Pons (tissue), 1 donor: ENCODE results near the gene PIP4K2A.
A peak's percentile ranks its signal among the peaks of the same experiment; 100 is the strongest.
"Not testable (repeated sequence)": the region's sequence is repeated elsewhere in the genome, so short reads cannot be mapped to it uniquely, and the experiment has no call there.

ENCODE experiments used
- DNase-seq: peaks from one replicate; pipeline ENCODE4 v3.0.0-alpha.2; 2016; ENCODE audit warnings: low spot score

Gene PIP4K2A

DNA sequence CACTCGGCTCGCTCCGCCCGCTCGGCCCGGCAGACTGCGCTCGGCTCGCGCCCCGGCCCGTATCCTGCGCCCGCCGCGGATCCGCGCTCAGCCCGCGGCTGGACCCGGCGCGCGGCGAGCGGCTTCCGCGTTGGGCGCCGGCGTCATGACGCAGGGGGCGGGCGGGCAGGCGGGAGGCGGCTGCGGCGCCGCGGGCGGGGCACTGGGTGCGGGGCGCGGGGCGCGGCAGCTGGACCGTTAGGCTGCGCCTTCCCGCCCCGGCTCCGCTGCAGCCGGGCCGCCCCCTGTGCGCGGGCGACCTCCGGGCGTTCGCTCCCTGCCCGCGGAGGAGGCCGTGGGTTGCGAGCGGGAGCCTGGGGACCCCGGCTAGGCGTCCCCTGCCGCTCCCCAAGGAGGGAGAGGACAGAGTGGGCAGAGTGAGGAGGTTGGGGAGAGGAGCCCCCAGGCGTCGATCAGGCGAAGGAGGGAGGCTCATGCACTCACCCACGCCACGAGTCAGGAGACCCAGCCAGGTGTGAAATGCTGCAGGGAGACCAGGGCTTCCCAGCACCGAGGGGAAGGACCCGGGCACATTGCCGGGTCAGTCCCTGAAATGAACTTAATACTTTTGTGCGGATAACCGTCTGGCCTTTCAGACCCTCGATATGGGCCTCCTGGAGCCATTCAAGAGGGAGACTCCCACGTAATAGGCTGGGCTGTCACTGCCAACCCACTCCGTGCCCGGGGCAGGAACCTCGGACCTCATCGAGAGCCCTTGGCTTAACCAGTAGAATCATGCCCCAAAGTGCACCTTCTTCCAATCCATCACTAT lies at the start of gene PIP4K2A:
Gene PIP4K2A (minus strand): TSS at position 100 of the 811 bp plus-strand sequence. CDS start 252 bp downstream, outside the sequence.
- DNase-seq: peak; percentile 63

DNA sequence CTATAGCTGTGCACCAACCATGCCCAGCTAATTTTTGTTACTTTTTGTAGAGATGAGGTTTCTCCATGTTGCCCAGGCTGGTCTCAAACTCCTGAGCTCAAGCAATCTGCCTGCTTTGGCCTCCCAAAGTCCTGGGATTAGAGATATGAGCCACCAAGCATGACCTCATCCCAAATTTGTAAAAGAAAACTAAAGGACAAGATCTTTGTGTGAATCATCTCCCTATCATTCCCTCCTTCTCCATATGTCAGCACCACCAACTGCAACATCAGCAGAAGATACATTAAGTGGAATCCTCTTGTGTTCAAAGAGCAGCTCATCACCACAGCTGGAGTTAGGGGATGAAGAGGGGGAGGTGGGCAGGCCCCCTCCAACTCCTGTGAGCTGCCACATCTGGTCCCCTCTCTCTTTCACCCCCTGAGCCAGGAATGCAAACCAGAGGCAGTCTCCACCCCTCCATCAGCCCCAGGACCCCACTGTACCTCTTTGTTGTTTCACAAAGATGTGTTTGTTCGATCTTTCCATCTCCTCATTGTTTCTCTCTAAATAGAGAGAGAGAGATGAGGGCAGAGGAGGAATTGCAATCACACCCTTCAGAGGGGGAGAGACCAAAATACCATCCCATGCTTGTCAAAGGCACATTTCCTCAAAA lies 47.3 kb upstream of the PIP4K2A start:
- peak; percentile 97 for DNase-seq

DNA sequence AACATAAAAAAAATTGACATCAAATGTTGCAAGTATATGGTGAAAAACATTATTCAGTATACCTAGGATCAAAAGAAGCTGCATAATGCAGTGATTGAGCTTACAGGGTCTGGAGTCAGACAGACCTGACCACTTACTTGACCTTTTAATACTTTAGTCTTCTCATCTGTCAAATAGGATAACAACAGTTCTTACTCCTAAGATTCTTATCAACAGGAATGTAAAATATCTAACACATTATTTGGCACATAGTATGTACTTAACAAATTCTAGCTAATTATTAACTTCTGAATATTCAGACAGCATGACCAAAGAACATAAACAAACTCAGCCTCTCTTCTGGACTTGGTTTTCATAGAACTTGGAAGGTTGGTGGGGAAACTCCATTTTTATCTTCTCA lies 45.6 kb upstream of the PIP4K2A start:
- no peak for DNase-seq

DNA sequence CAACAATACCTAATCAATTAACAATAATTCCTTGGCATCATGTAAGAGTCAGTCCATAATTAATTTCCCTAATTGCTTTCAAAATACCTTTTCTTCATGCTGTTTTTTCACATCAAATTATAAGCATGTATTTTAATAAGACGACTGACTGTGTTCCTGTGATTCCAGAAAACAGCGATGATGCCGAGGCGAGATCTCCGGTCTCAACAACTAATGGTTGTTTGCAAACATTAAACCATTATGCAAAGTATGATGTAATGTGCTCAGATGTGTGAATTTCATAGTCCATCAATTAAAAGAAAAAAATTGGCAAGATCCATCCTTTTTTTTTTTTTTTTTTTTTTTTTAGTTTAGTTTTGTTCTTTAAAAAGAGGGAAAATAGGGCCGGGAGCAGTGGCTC lies 44.5 kb upstream of the PIP4K2A start:
- no peak for DNase-seq

DNA sequence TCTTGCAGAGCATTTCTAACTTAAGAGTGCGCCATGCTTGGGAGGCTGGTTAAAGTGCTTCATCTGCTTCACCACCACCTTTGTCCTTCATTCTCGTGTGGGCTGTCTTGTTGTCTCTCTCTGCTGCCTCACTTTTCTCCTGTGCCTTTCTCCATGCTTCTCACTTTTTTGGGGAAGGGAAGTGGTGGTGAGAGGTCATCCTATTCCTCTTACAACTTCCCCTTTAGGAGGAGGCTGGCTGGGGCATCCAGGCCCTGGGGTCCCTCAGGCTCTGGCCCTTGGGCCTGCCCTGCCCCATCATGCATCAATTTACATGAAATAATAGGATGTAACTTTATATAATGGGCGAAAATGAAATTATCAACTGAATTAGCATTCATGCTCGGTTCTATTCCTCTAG lies 39.9 kb upstream of the PIP4K2A start:
- no peak for DNase-seq

DNA sequence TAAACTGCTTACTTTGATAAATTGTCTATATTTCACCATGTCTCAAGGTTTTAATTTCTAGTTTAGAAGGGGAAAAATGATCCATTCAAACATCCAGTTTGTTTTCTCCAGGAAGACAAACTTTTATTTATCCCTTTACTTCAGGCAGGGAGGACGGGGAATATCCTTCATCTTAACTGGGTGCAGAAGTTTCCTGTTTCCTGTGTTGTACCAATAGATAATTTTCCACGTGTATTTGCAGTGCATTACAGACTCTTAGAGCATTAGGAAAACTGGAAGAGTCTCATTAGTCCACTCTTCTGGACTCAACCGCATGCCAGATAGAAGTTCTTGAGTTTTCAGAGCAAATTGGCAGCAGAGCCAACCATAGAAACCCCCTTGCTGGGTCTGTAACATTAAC lies 39.4 kb upstream of the PIP4K2A start:
- no peak for DNase-seq

DNA sequence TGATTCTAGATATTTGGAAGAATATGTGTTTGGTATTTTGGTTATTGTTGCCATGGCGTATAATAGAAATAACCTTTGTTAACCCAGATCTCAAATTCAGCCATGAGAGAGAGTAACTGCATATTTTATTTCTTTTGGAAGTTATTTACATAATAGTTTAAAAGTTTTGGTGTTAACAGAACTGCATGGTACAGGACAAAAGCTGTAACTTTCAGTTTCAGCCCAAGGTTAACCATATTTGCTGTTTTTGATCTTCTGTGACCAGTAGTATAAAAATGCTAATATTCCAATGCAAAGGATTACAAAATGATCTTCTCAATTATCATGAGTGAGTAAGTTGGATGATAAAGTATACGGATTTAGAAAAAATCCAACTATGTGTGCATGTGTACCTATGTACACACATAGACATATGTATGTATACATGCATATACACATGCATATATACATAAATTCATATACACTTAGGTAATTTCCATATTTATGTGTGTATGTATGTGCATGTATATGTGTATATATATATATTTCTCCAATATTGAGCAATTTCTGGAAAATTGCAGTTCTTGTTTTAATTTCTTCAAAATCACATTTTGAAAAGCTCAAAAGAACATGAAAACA lies 38.0 kb upstream of the PIP4K2A start:
- DNase-seq: no peak

DNA sequence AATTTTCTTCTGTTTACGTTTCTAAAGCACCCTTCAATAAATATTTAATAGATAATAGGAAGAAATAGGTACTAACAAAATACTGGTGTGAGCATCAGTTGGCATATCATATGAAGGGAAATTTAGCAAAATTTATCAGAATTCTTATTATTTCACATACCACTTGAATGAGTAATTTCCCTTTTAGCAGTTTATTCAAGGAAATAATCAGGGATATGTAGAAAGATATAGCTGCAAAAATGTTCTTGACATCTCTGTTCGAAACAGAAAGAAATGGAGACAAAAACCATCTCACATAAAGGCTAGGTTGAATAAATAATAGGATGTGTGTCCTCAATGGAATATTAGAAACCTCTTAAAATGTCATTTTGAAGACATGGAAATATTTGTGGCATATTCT lies 35.8 kb upstream of the PIP4K2A start:
- DNase-seq: no peak

DNA sequence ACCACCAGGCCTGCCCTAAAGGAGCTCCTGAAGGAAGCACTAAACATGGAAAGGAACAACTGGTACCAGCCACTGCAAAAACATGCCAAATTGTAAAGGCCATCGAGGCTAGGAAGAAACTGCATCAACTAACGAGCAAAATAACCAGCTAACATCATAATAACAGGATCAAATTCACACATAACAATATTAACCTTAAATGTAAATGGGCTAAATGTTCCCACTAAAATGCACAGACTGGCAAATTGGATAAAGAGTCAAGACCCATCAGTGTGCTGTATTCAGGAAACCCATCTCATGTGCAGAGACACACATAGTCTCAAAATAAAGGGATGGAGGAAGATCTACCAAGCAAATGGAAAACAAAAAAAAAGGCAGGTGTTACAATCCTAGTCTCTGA lies 30.5 kb upstream of the PIP4K2A start:
- DNase-seq: not testable (repeated sequence)

DNA sequence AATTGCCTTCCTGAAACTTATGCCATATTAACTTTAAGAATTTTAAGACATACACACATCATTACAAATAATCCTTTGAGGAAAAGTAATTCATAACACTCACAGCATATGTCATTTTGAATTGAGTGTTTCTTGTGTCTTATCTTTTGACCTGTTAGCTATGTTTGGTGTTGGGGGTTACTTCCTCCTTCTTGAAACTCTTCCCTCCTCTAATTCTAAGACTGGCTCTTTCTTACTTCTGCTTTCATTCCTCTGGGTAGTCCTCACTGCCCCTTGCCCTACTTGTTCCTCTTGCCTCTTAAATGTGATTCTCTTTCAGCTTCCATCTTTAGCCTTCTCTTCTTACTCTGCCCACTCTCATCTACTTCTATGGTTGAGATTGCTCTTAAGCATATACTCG lies 28.3 kb upstream of the PIP4K2A start:
- DNase-seq: peak; percentile 75

DNA sequence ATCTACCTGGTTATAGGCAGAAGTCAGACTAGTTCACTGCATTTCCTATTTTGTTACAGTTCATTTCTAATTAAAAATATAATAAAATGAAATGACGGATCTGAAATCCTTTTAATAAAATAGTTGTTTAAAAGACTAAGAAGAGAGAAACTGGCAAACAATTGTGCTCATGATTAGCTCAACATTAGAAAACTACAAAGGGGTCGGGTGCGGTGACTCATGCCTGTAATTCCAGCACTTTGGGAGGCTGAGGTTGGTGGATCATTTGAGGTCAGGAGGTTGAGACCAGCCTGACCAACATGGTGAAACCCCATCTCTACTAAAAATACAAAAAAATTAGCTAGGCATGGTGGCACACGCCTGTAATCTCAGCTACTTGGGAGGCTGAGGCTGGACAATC lies 27.3 kb upstream of the PIP4K2A start:
- DNase-seq: not testable (repeated sequence)

DNA sequence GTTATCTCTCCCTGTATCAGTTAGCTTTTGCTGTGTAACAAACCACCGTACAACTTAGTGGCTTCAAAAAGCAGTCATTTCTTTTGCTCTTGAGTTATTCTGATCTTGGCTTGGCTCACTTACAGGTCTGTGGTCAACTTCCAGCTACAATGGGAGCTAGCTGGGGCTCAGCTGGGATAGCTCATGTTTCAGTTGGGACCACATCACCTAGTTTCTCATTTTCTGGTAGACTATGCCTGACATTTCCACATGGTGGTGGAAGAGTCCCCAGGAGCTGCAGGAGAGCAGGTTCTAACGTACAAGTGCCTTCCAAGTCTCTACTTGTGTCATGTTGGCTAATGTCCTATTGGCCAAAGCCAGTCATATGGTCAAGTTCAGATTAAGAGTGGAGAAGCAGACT lies 25.8 kb upstream of the PIP4K2A start:
- DNase-seq: no peak

DNA sequence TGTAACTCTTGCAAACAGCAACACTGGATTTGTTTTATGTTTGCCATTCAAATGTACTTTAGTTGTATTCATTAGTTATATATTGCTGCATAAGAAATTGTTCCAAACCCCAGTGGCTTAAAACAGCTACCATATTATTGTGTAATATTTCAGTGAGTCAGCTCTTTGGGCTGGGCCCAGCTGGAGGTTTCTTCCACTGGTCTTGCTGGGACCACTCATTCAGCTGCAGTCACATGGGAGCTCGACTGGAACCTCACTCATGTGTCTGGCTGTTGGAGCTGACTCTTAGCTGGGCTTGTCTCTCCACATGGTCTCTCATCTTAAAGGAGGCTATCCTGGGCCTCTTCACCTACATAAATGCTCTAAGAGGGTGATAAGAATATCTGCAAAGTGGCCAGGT lies 23.2 kb upstream of the PIP4K2A start:
- DNase-seq: no peak

DNA sequence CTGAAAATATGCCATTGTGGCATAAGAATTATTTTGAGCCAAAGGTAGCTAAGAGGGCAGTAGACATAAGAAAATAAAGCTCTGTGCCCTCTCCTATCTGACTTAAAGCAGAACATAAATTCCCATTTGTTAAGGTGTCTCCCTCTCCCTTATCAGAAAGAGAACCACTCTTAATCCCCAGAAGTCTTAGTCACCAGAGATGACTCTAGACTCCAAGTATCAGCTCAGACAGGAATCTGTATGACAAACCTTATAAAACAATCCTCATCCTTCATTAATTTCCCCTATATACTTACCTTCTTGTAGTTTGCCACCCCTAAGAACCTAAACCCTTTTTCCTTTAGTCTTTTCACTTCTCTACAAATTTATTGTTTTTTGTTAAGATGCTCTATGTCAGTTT lies 21.8 kb upstream of the PIP4K2A start:
- no peak for DNase-seq

DNA sequence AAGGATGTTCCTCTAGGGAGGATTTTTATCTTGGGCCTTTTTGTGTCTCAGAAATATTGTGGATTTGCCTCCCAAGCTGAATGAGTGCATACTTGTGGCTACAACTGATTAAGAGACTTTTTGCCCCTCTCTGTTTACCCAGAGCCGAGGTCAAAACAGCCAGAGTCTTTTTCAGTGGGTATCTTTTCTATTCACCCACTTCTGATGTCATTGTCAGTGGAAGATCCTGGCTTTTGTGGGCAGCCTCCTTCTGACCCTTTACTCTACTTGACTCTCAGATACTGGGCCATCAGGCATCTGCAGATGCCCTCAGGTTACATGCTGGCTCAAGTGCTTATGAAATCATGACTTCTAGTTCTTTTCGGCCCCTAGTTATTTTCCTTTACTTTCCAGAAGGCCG lies 19.6 kb upstream of the PIP4K2A start:
- DNase-seq: no peak

DNA sequence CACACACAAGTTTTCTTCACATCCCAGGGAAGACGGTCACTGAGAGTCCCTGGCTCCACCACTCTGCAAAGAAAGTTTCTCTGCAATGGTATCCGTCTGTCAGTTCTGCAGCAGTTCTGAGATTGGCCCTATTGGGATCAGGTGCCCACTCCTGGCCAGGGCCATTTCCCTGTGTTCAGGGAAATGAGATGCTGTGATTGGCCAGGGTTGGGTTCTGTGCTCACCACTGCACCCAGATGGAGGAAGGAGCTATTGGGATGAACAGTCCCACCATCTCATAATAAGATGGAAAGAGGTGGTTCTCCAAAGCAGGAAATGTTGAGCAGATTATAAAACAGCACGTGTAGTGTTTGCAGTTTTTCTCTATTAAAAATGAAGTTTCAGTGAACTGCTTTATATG lies 13.3 kb upstream of the PIP4K2A start:
- no peak for DNase-seq

DNA sequence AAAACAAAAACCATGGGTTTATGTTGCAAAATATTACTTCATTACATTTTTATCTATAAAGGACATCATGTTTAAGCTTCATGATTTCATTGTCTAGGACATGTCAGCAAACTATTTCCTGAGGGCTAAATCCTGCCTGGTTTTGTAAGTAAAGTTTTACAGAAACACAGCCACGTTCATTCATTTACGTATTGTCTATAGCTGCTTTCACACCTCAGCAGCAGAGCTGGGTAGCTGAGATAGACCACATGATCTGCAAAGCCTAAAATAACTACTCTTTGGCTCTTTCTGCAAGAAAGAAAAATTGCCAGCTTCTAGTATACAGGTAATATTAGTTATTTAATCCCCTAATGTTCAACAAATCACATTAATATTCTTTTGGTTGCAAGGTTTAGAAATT lies 12.7 kb upstream of the PIP4K2A start:
- DNase-seq: no peak

DNA sequence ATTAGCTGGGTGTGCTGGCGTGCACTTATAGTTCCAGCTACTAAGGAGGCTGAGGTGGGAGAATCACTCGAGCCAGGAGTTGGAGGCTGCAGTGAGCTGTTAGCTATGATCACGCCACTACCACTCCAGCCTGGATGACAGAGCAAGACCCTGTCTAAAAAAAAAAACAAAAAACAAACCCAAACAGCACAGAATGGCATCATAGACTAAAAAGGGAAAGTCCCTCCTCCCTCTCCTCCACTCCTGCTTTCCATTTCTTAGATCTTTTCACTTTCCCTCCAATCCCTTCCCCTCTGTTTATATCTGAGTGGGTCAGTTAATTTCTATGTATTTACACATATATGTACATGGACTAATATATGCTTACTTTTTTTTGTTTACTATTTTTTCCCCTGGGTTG lies 10.4 kb upstream of the PIP4K2A start:
- no peak for DNase-seq

DNA sequence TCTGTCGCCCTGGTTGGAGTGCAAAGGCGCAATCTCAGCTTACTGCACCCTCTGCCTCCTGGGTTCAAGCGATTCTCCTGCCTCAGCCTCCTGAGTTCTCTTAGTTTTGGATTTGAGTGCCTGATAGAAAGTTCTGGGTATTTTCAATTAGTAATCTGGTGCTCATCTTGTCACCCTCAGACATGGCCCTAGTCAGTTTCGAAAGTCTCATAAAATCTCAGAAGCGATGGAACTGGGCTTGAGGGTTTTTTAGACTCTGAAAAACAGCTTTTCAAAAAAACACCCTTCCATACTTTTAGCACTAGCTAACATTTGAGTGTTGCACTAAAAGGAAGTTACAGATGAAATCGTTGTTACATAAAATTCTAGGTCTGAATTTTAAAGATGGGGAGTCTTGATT lies 9.4 kb upstream of the PIP4K2A start:
- DNase-seq: no peak

DNA sequence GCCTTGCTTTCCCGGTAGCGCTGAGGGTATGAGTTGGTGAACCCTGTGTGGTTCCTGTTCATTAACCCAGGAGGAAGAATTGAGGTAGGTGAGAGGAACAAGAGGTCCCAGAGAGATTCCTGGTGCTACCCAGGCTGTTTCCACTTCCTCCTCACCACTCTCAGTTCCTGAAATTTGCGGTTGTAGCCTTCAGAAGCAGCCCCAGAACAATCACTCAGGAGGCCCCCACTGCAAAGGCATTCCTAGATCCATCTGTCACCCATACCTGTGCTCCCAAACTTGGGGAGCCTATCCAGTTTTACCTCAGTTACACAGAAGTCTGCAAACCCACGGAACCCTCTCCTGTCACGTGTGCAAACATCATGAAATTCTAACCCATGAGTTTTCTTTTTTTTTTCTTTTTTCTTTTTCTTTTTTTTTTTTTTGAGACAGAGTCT lies 9.0 kb upstream of the PIP4K2A start:
- peak; percentile 58 for DNase-seq

DNA sequence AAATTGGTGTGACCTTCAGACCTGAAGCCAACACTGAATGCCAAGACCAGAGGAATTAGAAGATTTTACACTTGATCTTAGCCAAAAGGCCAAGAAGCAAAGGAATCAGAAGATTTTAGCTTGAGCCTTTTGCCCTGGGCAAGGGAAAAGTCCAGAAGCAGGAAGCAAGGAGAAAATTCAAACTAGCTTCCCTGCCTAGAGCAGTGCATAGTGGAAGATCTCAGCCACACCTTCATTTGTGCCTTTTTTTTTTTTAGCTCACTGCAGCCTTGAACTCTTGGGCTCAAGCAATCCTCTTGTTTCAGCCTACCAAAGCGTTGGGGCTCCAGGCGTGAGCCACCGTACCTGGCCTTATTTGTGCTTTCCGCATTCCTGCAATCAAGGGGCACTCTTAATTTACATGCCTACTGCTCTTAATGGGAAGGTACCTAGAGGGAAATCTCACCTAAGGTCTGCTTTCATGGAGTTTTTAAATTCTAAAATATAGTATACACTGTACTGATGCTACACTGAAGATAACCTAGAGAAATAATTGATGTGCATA lies 8.3 kb upstream of the PIP4K2A start:
- no peak for DNase-seq

DNA sequence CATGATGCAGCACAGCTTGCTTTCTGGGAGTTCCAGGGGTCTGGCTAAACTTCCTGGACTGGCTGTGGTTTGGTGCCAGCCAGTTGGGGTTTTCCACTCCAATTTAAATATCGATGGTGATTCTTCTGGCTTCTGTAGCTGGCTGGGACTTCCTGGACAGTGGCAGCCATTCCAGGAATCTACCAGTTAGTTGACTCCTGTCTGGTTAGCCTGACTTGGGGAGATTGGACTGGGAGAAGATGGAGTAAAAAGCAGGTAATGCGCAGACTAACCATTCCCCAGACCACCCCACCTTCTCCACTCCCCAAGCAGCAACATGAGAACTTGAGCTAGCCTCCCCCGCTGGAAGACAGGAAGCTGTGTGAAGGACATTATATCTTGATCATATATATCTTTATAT lies 6.3 kb upstream of the PIP4K2A start:
- DNase-seq: no peak
